ENCODE data around the gene APOA5.
A peak's percentile ranks its signal among the peaks of the same experiment; 100 is the strongest.

APOA5 gene

GRCh38 chr11:116800610-116801009 is 8.9 kb upstream of the APOA5 start:
- DNase-seq (ENCODE audit: low read depth in 2 of 2): no peak

DNA sequence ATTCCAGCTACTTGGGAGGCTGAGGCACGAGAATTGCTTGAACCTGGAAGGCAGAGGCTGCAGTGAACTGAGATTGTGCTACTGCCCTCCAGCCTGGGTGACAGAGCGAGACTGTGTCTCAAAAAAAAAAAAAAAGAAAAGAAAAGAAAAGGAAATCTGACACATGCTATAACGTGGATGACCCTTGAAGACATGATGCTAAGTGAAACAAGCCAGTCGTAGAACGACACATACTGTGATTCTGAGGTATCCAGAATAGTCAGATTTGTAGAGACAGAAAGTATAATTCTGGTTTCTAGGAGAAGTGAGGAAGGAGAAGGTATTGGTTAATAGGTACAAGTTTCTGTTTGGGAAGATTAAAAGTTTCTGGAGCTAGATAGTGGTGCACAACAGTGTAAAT is 6.7 kb upstream of the APOA5 start:
- no peak for DNase-seq (ENCODE audit: low read depth in 2 of 2)

DNA sequence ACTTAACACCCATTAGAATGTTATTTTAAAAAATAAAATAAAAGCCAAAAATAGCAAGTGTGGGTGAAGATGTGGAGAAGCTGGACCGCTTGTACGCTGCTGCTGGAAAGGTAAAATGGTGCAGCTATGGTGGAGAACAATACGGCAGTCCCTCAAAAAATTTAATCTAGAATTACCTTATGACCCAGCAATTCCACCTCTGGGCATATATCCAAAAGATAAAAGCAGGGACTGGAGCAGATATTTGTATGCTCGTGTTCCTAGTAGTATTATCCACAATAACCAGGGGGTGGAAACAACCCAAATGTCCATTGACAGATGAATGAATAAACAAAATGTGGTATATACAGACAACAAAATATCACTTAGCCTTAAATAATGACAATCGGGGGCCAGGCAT is 6.1 kb upstream of the APOA5 start:
- no peak for DNase-seq (ENCODE audit: low read depth in 2 of 2)

DNA sequence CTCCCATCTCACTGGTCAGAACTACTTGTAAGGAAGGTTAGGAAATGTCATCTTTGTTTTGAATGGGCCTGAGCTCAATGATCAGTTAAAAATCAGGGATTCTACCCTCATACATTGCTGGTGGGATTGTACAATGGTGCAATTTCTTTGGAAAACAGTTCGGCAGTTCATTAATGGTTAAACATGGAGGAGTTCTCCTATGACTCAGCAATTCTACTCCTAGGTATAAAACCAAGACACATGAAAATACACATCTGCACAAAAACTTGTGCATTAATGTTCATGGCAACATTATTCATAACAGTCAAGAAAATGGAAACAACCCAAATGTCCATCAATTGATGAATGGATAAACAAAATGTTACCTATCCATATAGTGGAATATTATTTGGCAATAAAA is 4.9 kb upstream of the APOA5 start:
- DNase-seq (ENCODE audit: low read depth in 2 of 2): no peak

DNA sequence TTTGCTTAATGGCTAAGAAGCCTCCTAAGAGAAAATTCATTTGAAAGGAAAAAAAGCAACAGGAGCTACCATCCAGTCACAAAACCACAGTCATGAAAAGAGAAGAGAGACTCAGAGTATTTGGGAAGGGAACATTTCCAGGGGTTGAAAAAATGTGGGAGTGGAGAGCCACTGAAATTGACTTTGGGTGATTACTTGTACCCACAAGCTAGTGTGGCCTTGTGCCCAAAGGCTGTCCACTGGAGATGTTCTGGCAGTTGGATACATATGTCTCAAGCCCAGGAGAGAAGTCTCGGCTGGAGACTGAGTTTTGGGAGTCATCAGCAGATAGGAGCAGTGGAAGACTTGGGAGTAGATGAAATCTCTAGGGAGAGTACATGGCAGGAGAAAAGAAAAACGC is 3.2 kb upstream of the APOA5 start:
- no peak for DNase-seq (ENCODE audit: low read depth in 2 of 2)

DNA sequence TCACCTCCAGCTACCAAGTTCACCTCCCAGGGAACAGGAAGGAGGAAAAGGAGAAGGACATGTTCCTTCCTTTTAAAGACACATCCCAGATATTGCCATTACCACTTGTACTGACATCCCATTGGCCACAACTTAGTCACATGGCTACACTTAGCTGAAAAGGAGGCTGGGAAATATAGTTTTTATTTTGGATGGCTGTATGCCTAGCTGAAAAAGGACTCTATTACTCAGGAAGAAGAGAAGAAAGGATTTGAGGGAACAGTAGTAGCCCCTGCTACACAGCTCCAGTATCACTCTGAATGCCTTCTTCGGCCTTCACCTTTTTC is 2.1 kb upstream of the APOA5 start:
- no peak for DNase-seq (ENCODE audit: low read depth in 2 of 2)

GRCh38 chr11:116792869-116793771 is 1.4 kb upstream of the APOA5 start:
- peak in 1 of 2 experiments; percentile 19 for DNase-seq (ENCODE audit: low read depth in 2 of 2)

DNA sequence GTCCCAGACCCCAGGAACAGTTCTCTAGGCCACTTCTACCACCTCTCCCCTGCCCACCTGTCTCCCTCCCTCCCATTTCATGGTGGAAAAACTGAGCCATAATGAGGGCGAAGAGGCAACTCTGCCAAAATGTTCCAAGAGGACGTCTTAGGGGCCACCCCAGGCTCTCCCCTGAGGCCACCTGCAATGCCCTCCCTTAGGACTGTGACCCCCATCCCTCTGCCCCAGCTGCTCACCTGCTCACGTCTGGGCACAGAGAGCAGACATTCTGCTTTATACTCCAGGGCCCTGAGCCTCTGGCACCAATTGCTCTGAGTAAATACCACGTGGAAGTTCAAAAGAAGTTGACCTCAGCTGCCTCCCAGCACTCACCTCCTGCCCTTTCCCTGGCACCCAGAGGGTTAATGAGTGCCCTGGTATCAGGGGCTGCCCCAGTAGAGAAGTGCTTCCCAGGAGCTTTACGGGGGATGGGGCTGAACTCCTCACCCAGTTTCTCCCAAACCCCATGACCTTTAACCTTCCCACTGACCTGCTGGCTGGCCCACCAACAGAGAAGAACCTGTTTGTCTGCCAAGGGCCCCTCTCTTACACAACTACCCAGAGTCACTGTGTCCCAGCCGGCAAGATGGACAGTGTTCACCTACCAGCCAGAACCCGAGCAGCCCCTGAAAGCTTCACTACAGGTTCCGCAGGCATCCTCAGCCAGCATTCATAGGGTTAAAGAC is 627 bp upstream of the APOA5 start:
- no peak for DNase-seq (ENCODE audit: low read depth in 2 of 2)

GRCh38 chr11:116791002-116791812 is 472 bp downstream of the APOA5 start:
- no peak for DNase-seq (ENCODE audit: low read depth in 2 of 2)

DNA sequence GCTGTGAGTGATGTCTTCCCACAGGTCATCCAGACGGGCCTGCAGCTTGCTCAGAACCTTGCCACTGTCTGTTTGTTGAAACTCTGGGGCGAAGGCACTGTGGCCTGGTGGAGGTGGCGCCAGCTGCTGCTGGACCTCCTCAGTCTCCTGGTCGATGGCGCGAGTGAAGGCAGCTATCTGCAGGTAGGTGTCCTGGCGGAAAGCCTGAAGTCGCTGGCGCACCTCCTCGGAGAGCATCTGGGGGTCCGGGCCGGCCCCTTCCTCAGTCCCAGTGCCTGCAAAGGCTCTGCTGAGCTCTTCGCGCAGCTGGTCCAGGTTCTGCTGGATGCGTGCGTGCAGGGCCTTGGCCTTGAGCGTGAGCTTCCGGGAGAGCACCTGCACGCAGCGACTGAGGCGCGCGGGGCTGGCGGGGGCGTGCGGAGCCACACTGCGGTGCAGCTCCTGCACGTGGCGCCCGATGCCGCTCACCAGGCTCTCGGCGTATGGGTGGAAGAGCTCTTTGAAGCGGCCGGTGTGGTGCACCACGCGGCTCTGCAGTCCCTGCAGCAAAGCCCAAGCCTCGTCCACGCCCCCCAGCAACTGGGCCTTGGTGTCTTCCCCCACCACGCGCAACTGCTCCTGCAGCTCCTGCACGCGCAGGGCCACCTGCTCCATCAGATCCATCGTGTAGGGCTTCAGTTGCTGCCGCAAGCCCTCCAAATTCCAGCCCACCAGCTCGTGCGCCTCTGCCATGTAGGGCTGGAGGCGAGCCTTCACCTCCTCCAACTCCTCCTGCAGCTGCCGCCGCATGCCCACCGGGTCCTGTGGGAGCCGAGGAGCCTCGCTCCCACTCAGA is 1.3 kb downstream of the APOA5 start:
- no peak for DNase-seq (ENCODE audit: low read depth in 2 of 2)

GRCh38 chr11:116788975-116789374 is 2.7 kb downstream of the APOA5 start:
- DNase-seq (ENCODE audit: low read depth in 2 of 2): no peak

GRCh38 chr11:116788534-116788933 is 3.1 kb downstream of the APOA5 start:
- no peak for DNase-seq (ENCODE audit: low read depth in 2 of 2)

- peak in 1 of 2 experiments; percentile 12 for DNase-seq (ENCODE audit: low read depth in 2 of 2)
Measured at GRCh38 chr11:116787786-116788486, 3.7 kb downstream of the APOA5 start, which contains the start of gene ZPR1. Gene ZPR1, minus strand, starts transcription at chr11:116788023. Its CDS starts 33 bp downstream, at chr11:116787990.

DNA sequence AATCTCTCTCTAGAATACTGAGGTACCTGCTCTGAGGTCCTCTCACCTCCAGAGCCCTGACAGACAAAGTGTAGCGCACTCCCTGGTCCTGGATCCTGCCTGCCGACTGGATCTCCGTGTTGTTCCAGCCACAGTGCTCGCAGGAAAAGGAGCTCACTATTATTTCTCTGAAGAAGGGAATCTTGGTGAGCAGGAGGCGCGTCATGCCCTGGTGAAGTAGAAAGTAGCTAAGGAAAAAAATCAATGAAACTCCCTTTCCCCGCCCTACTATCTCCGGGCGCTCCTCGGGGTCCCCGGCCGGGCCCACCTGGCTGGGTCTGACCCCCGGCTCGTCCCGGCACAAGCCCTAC is 4.3 kb downstream of the APOA5 start:
- DNase-seq (ENCODE audit: low read depth in 2 of 2): no peak

GRCh38 chr11:116786966-116787365 is 4.7 kb downstream of the APOA5 start:
- no peak for DNase-seq (ENCODE audit: low read depth in 2 of 2)

DNA sequence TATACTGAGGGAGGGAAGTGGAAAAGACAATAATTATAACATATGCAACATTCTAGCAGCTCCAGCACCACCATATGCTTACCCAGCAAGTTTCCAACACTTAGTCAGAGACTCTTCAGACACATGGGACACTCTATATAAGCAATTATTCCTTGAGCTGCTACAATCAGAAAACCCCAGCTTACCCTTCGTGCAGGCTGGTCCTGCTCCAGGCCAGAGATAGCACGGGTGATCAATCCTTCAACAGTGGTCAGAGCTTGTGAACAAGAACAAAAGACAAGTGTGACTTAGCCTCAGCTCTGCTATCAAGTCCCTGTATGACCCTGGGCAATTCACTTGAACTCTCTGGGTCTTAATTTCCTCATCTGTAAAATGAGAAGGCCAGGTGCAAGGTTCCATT is 5.4 kb downstream of the APOA5 start:
- no peak for DNase-seq (ENCODE audit: low read depth in 2 of 2)

DNA sequence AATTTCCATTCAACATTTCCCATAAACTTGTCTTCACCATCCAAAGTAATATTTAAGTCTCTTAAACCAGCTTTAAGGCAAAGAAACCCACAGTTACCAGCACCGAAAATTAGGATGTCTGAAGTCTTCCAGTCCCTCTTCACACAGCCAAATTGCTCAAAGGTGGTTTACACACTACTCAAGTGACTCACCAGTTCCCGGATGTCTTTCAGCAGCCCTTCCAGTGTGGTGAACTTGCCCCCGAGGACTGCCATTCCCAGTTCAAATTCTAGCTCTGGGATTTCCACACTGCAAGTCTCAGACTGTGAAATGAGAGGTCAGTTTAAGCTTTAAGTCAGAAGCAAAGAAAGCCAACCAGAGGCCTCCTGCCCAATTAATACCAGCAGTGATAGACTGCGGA is 9.0 kb downstream of the APOA5 start:
- DNase-seq (ENCODE audit: low read depth in 2 of 2): no peak

DNA sequence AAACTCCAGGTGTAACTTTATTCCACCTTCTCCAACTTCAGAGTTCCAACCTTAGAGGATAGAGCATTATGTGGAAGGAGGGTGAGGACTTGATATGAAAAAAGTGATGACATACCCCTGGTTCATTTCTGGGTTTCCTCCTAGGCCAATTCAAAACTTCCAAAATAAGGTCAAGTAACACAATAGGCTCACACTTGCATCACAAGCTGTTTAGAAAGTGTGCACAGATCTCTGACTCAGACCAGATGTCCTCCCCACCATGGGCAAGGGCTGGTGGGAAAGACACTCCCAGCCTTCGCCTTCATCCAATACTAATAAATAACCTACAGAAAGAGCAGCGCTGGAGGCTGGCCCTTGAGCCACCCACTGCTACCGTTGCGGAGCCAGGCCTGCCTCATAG is 13.1 kb downstream of the APOA5 start:
- DNase-seq (ENCODE audit: low read depth in 2 of 2): no peak

- DNase-seq (ENCODE audit: low read depth in 2 of 2): no peak
Measured at GRCh38 chr11:116777056-116777455, 14.6 kb downstream of the APOA5 start.

GRCh38 chr11:116776522-116776984 is 15.1 kb downstream of the APOA5 start:
- no peak for DNase-seq (ENCODE audit: low read depth in 2 of 2)

GRCh38 chr11:116775975-116776374 is 15.7 kb downstream of the APOA5 start:
- DNase-seq (ENCODE audit: low read depth in 2 of 2): no peak

Measured in fibroblast of skin of left biceps (primary cell).